Endothelial cell of umbilical vein (primary cell): Measurements from ENCODE around the gene CPNE2. TPM values are rescaled to one million over a fixed set of nuclear protein-coding genes. Genes with fewer than 3 reads are reported as not detected.

Experiments used
- BruUV-seq: library from RNA; stranded (reverse); fragments of 400-500 nt; replicated peaks from 2 replicates; lab custom pipeline; 2021; lab: Mats Ljungman, UMichigan
- CTCF ChIA-PET: fragments of 300-600, 350-600 bp; sonication (Branson Sonifier 250); formaldehyde crosslinking; loops from one replicate; lab custom pipeline; 2021; ENCODE audit warnings: antibody characterized with exemption, inconsistent platforms; lab: Charles Lee
- POLR2A ChIA-PET: fragments of 300-600, 350-600 bp; sonication (Branson Sonifier 250); formaldehyde crosslinking; loops from one replicate; lab custom pipeline; 2021; ENCODE audit warnings: antibody characterized with exemption, inconsistent platforms; lab: Charles Lee
- DNase-seq: peaks from one replicate; pipeline ENCODE4 v3.0.0-alpha.2; 2011; ENCODE audit warnings: low read depth, low spot score
- FAIRE-seq: peaks from 2 replicates; lab custom pipeline; 2011; peaks lifted over from hg19 to GRCh38; lab: Jason Lieb, UNC
- H2AFZ ChIP-seq: 2 replicates; pipeline ENCODE4 v1.6.0; 2012; ENCODE audit warnings: low read depth, low read length, control low read depth, inconsistent platforms
- H3K27ac ChIP-seq: 2 replicates; pipeline ENCODE4 v1.5.1; 2011; ENCODE audit warnings: low read depth, mild to moderate bottlenecking, control low read depth, low read length, moderate library complexity; ENCODE audit not compliant: insufficient read depth
- H3K27me3 ChIP-seq, 2 experiments: 2 replicates each; pipeline versions ENCODE4 v1.6.0 to v1.6.1; 2011; ENCODE audit warnings: low read length in 2 of 2, mixed read lengths in 1 of 2; ENCODE audit not compliant: control insufficient read depth in 2 of 2, insufficient read depth in 2 of 2
- H3K36me3 ChIP-seq, 2 experiments: 2 replicates in 1 of 2; 3 replicates in 1 of 2; pipeline ENCODE4 v1.5.1; 2011; ENCODE audit warnings: low read length in 2 of 2, mild to moderate bottlenecking in 1 of 2, moderate library complexity in 1 of 2; ENCODE audit not compliant: control insufficient read depth in 2 of 2, insufficient read depth in 2 of 2; ENCODE audit errors: extremely low read depth in 1 of 2
- H3K4me1 ChIP-seq: 3 replicates; pipeline ENCODE4 v1.5.1; 2011; ENCODE audit warnings: mild to moderate bottlenecking, low read length; ENCODE audit not compliant: control insufficient read depth, insufficient read depth; ENCODE audit errors: extremely low read depth
- H3K4me2 ChIP-seq: 2 replicates; pipeline ENCODE4 v1.6.1; 2011; ENCODE audit warnings: low read length, control low read depth, mixed read lengths; ENCODE audit not compliant: insufficient read depth
- H3K4me3 ChIP-seq, 3 experiments: fragments of 200-600 bp in 1 of 3; sonication (generic), shearing (Covaris generic) in 1 of 3; replicated peaks in 1 of 3; 2 replicates each; pipeline ENCODE4 v1.5.1; 2011 to 2016; ENCODE audit warnings: control low read depth in 3 of 3, low read length in 3 of 3, mild to moderate bottlenecking in 2 of 3, inconsistent platforms in 1 of 3, low read depth in 1 of 3, moderate library complexity in 1 of 3; ENCODE audit not compliant: insufficient read depth in 1 of 3
- H3K79me2 ChIP-seq: 2 replicates; pipeline ENCODE4 v1.6.0; 2012; ENCODE audit warnings: low read length, inconsistent platforms; ENCODE audit not compliant: control insufficient read depth, insufficient read depth
- H3K9ac ChIP-seq: replicated peaks from 2 replicates; pipeline ENCODE3; 2011; ENCODE audit warnings: low read length, control low read depth; ENCODE audit not compliant: insufficient read depth; ENCODE audit errors: extremely low read depth
- H3K9me1 ChIP-seq: replicated peaks from 3 replicates; pipeline ENCODE4 v1.6.0; 2011; ENCODE audit warnings: mild to moderate bottlenecking, low read length; ENCODE audit not compliant: control insufficient read depth, insufficient read depth; ENCODE audit errors: extremely low read depth
- H3K9me3 ChIP-seq: replicated peaks from 2 replicates; pipeline ENCODE4 v1.5.1; 2012; ENCODE audit warnings: low read length, inconsistent platforms; ENCODE audit not compliant: control insufficient read depth, insufficient read depth
- H4K20me1 ChIP-seq: replicated peaks from 2 replicates; pipeline ENCODE3; 2011; ENCODE audit warnings: mild to moderate bottlenecking, low read length; ENCODE audit not compliant: control insufficient read depth, insufficient read depth; ENCODE audit errors: extremely low read depth
- CTCF ChIP-seq, 2 donors: IDR thresholded peaks; 1 replicate in 1 of 2; 2 replicates in 1 of 2; pipeline ENCODE4 v1.5.1; 2011; ENCODE audit warnings: low read length in 2 of 2, mild to moderate bottlenecking in 2 of 2, moderate library complexity in 2 of 2, control low read depth in 1 of 2, inconsistent platforms in 1 of 2, low read depth in 1 of 2; ENCODE audit not compliant: insufficient read depth in 1 of 2; ENCODE audit errors: extremely low read depth in 1 of 2
- EZH2 ChIP-seq: IDR thresholded peaks from 2 replicates; pipeline ENCODE4 v1.6.1; 2012; ENCODE audit warnings: borderline replicate concordance, low read depth, mild to moderate bottlenecking, moderate library complexity, low read length, inconsistent platforms; ENCODE audit not compliant: severe bottlenecking
- FOS ChIP-seq: IDR thresholded peaks from 2 replicates; pipeline ENCODE4 v1.6.1; 2011; ENCODE audit warnings: mild to moderate bottlenecking, low read length, moderate library complexity, borderline replicate concordance; ENCODE audit not compliant: insufficient read depth
- GATA2 ChIP-seq: IDR thresholded peaks from 2 replicates; pipeline ENCODE4 v1.7.0; 2011; ENCODE audit warnings: low read depth, mild to moderate bottlenecking, moderate library complexity, mixed read lengths, low read length; ENCODE audit not compliant: insufficient read length, insufficient read depth
- JUN ChIP-seq: IDR thresholded peaks from 2 replicates; pipeline ENCODE4 v1.6.1; 2011; ENCODE audit warnings: borderline replicate concordance, low read depth; ENCODE audit not compliant: insufficient read length, insufficient read depth
- MYC ChIP-seq: IDR thresholded peaks from one replicate; pipeline ENCODE4 v1.6.1; 2011; ENCODE audit warnings: mild to moderate bottlenecking, low read depth, low read length
- POLR2A ChIP-seq: IDR thresholded peaks from 2 replicates; pipeline ENCODE4 v1.6.1; 2012; ENCODE audit warnings: low read depth, mild to moderate bottlenecking, control low read depth, low read length
- POLR2AphosphoS5 ChIP-seq: IDR thresholded peaks from 2 replicates; pipeline ENCODE4 v1.6.1; 2012; ENCODE audit warnings: low read depth, mild to moderate bottlenecking, control low read depth, low read length, moderate library complexity; ENCODE audit not compliant: insufficient read depth
- dilution Hi-C: fragments of 300-500 bp; cut with MboI; formaldehyde crosslinking; loops from one replicate; pipeline ENCODE4 v1.15.0; 2019; ENCODE audit warnings: low sequenced_read_pairs; ENCODE audit not compliant: extremely low pct_ligation_motif_present
- intact Hi-C: fragments of 100-400 bp; cut with micrococcal nuclease; formaldehyde crosslinking; loops from one replicate; pipeline ENCODE4 v1.10.0; 2022
- polyA plus RNA-seq, 4 experiments: library from polyadenylated mRNA; depleted of rRNA in 3 of 4; stranded (reverse) in 3 of 4; unstranded in 1 of 4; fragments of >200 nt; gene quantifications; 2 replicates each; pipeline versions ENCODE4 v1.2.1 to v1.2.3, GENCODE V29; 2011 to 2012; ENCODE audit warnings: missing spikeins in 1 of 4
- total RNA-seq: library from RNA; stranded (reverse); gene quantifications from 2 replicates; pipeline ENCODE4 v1.2.3, GENCODE V29; 2021
- TF ChIP-seq, protein P1 (sequence below): IDR thresholded peaks from 2 replicates; pipeline ENCODE4 v1.6.1; 2011; ENCODE audit not compliant: insufficient read depth, insufficient read length

The CPNE2 gene
- total and polyA plus RNA-seq, 2 donors (not counting 3 experiments of a cell fraction or from before 2014, with no cell fraction given) = 91.9 to 187 TPM

DNA sequence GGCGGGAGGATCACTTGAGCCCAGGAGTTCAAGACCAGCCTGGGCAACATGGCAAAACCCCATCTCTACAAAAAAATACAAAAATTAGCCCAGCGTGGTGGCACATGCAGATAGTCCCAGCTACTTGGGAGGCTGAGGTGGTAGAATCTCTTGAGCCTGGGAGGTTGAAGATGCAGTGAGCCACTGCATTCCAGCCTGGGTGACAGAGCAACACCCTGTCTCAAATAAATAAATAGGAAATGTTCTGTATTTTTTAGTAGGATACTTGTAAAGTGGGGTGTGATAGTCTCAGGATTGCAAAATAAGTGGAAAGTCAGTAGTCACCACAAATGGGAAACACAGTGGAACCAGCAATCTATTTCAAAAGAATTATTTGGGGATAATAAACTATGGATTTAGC is 97.8 kb downstream of the CPNE2 start:
- H3K79me2 ChIP-seq = peaks cover 82% of the 10 kb centered on the region
- H3K9me3 ChIP-seq = no peaks in the 10 kb centered on the region
- intact Hi-C loops = no loop called here
- no TSS peak for BruUV-seq
- H3K4me2 ChIP-seq = no peak overlapping the region
- no peak overlapping the region for H2AFZ ChIP-seq
- H3K9me1 ChIP-seq = no peaks in the 10 kb centered on the region
- CTCF ChIA-PET = interaction anchor here (1.6 kb wide), 1 partner anchor 51 kb away, joined by 3 read pairs; no protein-coding TSS in a partner anchor
- H3K4me1 ChIP-seq = peaks cover 58% of the 10 kb centered on the region
- POLR2A ChIA-PET = no interaction called here
- H4K20me1 ChIP-seq = no peaks in the 10 kb centered on the region
- H3K27me3 ChIP-seq = no peaks in the 10 kb centered on the region
- peaks cover 0 to 3% of the 10 kb centered on the region in 2 experiments for H3K36me3 ChIP-seq
- H3K4me3 ChIP-seq = no peak overlapping the region
- FAIRE-seq (no peak), DNase-seq (no peak)
- H3K27ac ChIP-seq = no peak overlapping the region
- no peak overlapping the region for H3K9ac ChIP-seq
- no peak for TF ChIP-seq GATA2
- no peak for TF ChIP-seq MYC
- TF ChIP-seq EZH2 = no peak
- TF ChIP-seq FOS = no peak
- no peak for TF ChIP-seq POLR2AphosphoS5
- TF ChIP-seq CTCF (IDR thresholded peaks at IDR 0.05; ENCODE audit: extremely low read depth in 1 of 2, insufficient read depth in 1 of 2, low read depth in 1 of 2, low read length in 2 of 2) = no peak
- no peak for TF ChIP-seq JUN
- TF ChIP-seq POLR2A = no peak
- TF ChIP-seq, protein P1, sequence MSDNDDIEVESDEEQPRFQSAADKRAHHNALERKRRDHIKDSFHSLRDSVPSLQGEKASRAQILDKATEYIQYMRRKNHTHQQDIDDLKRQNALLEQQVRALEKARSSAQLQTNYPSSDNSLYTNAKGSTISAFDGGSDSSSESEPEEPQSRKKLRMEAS = no peak
- dilution Hi-C loops = no loop called here
